Mesenchymal stem cell (in vitro differentiated cells and primary cell): Measurements from ENCODE around the gene CACNA1C.

Source experiments
- DNase-seq: peaks from one replicate; pipeline ENCODE4 v3.0.0-alpha.2; 2013
- H2AFZ ChIP-seq: one replicate; pipeline ENCODE4 v1.6.1; 2013; ENCODE audit warnings: low read depth, mild to moderate bottlenecking, control low read depth, inconsistent platforms, low read length, moderate library complexity
- H2AK5ac ChIP-seq: 2 replicates; pipeline ENCODE4 v1.6.1; 2013; ENCODE audit warnings: low read length, moderate library complexity, mild to moderate bottlenecking, inconsistent platforms; ENCODE audit not compliant: severe bottlenecking
- H2BK120ac ChIP-seq: one replicate; pipeline ENCODE4 v1.6.1; 2013; ENCODE audit warnings: low read depth, mild to moderate bottlenecking, inconsistent platforms, low read length, moderate library complexity
- H2BK12ac ChIP-seq, 2 experiments: one replicate each; pipeline ENCODE4 v1.6.1; 2013; ENCODE audit warnings: inconsistent platforms in 2 of 2, low read length in 2 of 2, mild to moderate bottlenecking in 2 of 2, moderate library complexity in 2 of 2, control low read depth in 1 of 2
- H2BK15ac ChIP-seq: one replicate; pipeline ENCODE4 v1.6.1; 2013; ENCODE audit warnings: mild to moderate bottlenecking, low read depth, inconsistent platforms; ENCODE audit not compliant: poor library complexity, severe bottlenecking
- H2BK5ac ChIP-seq: 2 replicates; pipeline ENCODE4 v1.6.1; 2013; ENCODE audit warnings: low read depth, mild to moderate bottlenecking, low read length, control low read depth, inconsistent platforms; ENCODE audit not compliant: poor library complexity, severe bottlenecking
- H3K14ac ChIP-seq, 2 experiments: one replicate each; pipeline ENCODE4 v1.6.1; 2013; ENCODE audit warnings: inconsistent platforms in 2 of 2, low read length in 2 of 2, control low read depth in 1 of 2, mild to moderate bottlenecking in 1 of 2, moderate library complexity in 1 of 2
- H3K18ac ChIP-seq, 2 experiments: one replicate each; pipeline ENCODE4 v1.6.1; 2013; ENCODE audit warnings: inconsistent platforms in 2 of 2, low read length in 2 of 2, control low read depth in 1 of 2, low read depth in 1 of 2, mild to moderate bottlenecking in 1 of 2
- H3K23ac ChIP-seq, 2 experiments: one replicate each; pipeline ENCODE4 v1.6.1; 2013; ENCODE audit warnings: inconsistent platforms in 2 of 2, low read length in 2 of 2, mild to moderate bottlenecking in 2 of 2, moderate library complexity in 2 of 2, control low read depth in 1 of 2
- H3K27ac ChIP-seq: 2 replicates; pipeline ENCODE4 v1.5.1; 2013; ENCODE audit warnings: mild to moderate bottlenecking, moderate library complexity, low read length, control low read depth, inconsistent platforms; ENCODE audit not compliant: poor library complexity, severe bottlenecking
- H3K27me3 ChIP-seq, 2 experiments: 2 replicates each; pipeline versions ENCODE4 v1.6.1 to v1.7.0; 2013; ENCODE audit warnings: low read length in 2 of 2, mild to moderate bottlenecking in 2 of 2, moderate library complexity in 2 of 2, control low read depth in 1 of 2, inconsistent platforms in 1 of 2; ENCODE audit not compliant: control insufficient read depth in 1 of 2, insufficient read depth in 1 of 2
- H3K36me3 ChIP-seq, 2 experiments: 2 replicates each; pipeline versions ENCODE4 v1.6.1 to v1.7.0; 2013; ENCODE audit warnings: low read length in 2 of 2, control low read depth in 1 of 2, inconsistent platforms in 1 of 2, low read depth in 1 of 2, mild to moderate bottlenecking in 1 of 2; ENCODE audit not compliant: insufficient read depth in 2 of 2, control insufficient read depth in 1 of 2
- H3K4ac ChIP-seq, 2 experiments: one replicate each; pipeline ENCODE4 v1.6.1; 2013; ENCODE audit warnings: inconsistent platforms in 2 of 2, low read length in 2 of 2, mild to moderate bottlenecking in 2 of 2, moderate library complexity in 2 of 2, control low read depth in 1 of 2, low read depth in 1 of 2
- H3K4me1 ChIP-seq: 2 replicates; pipeline ENCODE4 v1.6.1; 2013; ENCODE audit warnings: low read depth, low read length, control low read depth; ENCODE audit not compliant: control insufficient read depth, insufficient read depth
- H3K4me2 ChIP-seq: 2 replicates; pipeline ENCODE4 v1.6.1; 2013; ENCODE audit warnings: low read length, mild to moderate bottlenecking, inconsistent platforms; ENCODE audit not compliant: poor library complexity, severe bottlenecking
- H3K4me3 ChIP-seq, 2 experiments: 2 replicates each; pipeline versions ENCODE4 v1.5.1 to v1.7.0; 2013; ENCODE audit warnings: low read length in 2 of 2, mild to moderate bottlenecking in 2 of 2, control low read depth in 1 of 2, low read depth in 1 of 2; ENCODE audit not compliant: insufficient read depth in 1 of 2
- H3K79me1 ChIP-seq: replicated peaks from 2 replicates; pipeline ENCODE4 v1.6.1; 2013; ENCODE audit warnings: mild to moderate bottlenecking, control low read depth, low read length, inconsistent platforms; ENCODE audit not compliant: poor library complexity, severe bottlenecking
- H3K9ac ChIP-seq: 2 replicates; pipeline ENCODE4 v1.7.0; 2013; ENCODE audit warnings: mild to moderate bottlenecking, low read length, moderate library complexity
- H3K9me3 ChIP-seq: 2 replicates; pipeline ENCODE4 v1.7.0; 2013; ENCODE audit warnings: mild to moderate bottlenecking, low read length; ENCODE audit not compliant: control insufficient read depth
- H4K8ac ChIP-seq: one replicate; pipeline ENCODE4 v1.6.1; 2013; ENCODE audit warnings: inconsistent platforms, mild to moderate bottlenecking, low read length, moderate library complexity
- H4K91ac ChIP-seq: one replicate; pipeline ENCODE4 v1.6.1; 2013; ENCODE audit warnings: mild to moderate bottlenecking, low read length, inconsistent platforms
- WGBS: methylation state at CpG from one replicate; pipeline ENCODE4 v1.1.7; 2013; ENCODE audit warnings: mixed read lengths; 5-methylcytosine and 5-hydroxymethylcytosine counted together

The CACNA1C gene

DNA sequence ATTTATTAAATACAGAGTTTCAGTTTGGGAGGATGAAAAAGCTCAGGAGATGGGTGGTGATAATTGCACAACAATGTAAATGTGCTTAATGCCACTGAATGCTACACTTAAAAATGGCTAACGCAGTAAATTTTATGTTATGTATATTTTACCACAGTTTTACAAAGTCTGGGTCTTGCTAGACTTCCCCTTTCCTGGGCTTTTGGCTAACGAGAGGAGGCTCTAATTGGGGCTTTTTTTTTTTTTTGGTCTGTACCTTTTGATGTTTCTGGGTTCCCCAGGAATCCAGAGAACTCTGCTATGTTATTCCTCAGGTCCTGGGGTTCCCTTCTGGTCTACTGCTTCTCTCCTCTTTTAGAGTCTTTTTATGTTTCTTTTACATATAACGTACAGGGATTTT is 355.5 kb downstream of the CACNA1C start:
- no peak overlapping the region for H2AFZ ChIP-seq
- H2AK5ac ChIP-seq: no peak overlapping the region
- no peaks in the 10 kb centered on the region for H3K4me1 ChIP-seq
- no peaks in the 10 kb centered on the region for H3K36me3 ChIP-seq
- WGBS: 88% methylated on average over 1 of the region's 3 CpGs
- no peak overlapping the region for H3K4me2 ChIP-seq
- DNase-seq: no peak
- no peaks in the 10 kb centered on the region for H3K79me1 ChIP-seq
- H4K91ac ChIP-seq: no peak overlapping the region
- H3K9me3 ChIP-seq: no peaks in the 10 kb centered on the region
- no peak overlapping the region for H3K9ac ChIP-seq
- H3K23ac ChIP-seq: no peak overlapping the region
- H3K4ac ChIP-seq: no peak overlapping the region
- peaks cover 0 to 16% of the 10 kb centered on the region in 2 experiments for H3K27me3 ChIP-seq
- no peak overlapping the region for H3K14ac ChIP-seq
- no peak overlapping the region for H3K18ac ChIP-seq
- H2BK15ac ChIP-seq: no peak overlapping the region
- H3K27ac ChIP-seq: no peak overlapping the region
- no peak overlapping the region for H2BK12ac ChIP-seq
- H4K8ac ChIP-seq: no peak overlapping the region
- no peak overlapping the region for H3K4me3 ChIP-seq
- no peak overlapping the region for H2BK5ac ChIP-seq
- H2BK120ac ChIP-seq: no peak overlapping the region

DNA sequence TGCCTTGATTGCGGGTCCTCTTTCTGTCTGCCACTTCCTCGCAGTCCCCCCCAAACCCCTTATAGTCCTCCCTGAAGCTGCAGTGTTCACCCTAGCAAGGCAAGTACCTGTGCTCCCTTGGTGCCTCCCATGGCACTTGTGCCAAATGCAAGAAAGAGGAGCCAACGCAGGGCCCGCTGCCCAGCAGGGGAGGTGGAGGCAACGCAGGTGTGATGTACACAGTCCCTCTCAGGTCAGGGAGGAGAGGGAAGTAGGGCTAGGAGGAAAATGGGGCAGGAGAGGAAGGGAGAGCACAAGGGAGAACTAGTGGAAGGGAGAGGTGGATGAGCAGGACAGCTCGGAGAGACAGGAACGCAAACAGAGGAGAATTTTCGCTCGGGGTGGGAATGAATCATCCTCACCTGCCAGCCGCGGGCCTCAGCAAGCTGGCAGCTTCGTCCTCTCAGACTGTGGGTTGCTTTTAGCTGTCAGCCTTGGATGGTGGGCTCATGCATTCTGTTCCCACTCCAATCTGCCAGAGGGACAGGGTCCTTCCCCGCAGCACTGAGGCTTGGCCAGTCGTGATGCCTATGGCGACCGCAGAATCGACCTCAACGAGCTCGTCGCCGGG is 357.0 kb downstream of the CACNA1C start:
- WGBS: 88% methylated on average over 21 of the region's 21 CpGs
- Histone ChIP-seq H3K14ac (no peak overlapping the region), H4K8ac (no peak overlapping the region), H2AFZ (no peak overlapping the region), H3K27ac (no peak overlapping the region), H3K4me2 (no peak overlapping the region), H2BK5ac (no peak overlapping the region), H3K79me1 (no peaks in the 10 kb centered on the region), H3K4me1 (no peaks in the 10 kb centered on the region), H3K9ac (no peak overlapping the region), H2BK12ac (no peak overlapping the region), H4K91ac (no peak overlapping the region), H3K4me3 (peak overlapping the region in 1 of 2 experiments; percentile 7), H3K4ac (no peak overlapping the region), H3K36me3 (no peaks in the 10 kb centered on the region), H2BK120ac (no peak overlapping the region), H2AK5ac (no peak overlapping the region), H3K27me3 (peaks cover 0 to 23% of the 10 kb centered on the region in 2 experiments), H3K9me3 (no peaks in the 10 kb centered on the region), H2BK15ac (no peak overlapping the region), H3K18ac (no peak overlapping the region), H3K23ac (no peak overlapping the region)
- no peak for DNase-seq

DNA sequence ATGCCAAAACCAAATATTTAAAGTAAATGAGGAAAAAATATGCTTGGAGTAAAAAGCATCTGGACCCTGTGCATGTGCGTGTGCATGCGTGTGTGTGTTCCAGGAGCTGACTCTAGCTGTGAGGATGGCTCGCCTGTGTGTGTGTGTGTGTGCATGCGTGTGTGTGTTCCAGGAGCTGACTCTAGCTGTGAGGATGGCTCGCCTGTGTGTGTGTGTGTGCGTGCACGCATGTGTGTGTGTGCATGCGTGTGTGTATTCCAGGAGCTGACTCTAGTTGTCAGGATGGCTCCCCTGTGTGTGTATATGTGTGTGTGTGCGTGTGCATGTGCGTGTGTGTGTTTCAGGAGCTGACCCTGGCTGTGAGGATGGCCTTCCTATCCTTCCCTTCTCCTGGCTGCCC is 357.7 kb downstream of the CACNA1C start:
- H2BK15ac ChIP-seq: no peak overlapping the region
- 88% methylated on average over 6 of the region's 10 CpGs for WGBS

DNA sequence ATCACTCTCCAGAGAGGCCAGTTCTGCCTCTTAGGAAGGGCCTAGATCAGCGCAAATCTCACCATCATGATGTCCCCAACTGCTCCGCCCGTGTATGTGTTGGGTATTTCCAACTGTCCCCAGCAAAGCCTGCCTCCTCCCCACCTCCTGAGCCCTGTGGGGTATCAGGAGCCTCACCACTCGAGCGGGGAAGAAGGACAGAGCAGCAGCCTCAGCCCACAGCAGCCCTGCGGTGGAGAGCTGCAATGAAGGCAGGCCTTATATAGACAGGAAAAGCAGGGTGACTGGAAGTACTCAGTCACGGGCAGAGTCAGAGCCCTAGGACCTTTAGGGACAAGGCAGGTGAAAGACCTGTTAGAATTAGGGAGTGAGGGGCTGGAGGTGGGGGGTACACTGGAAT is 358.2 kb downstream of the CACNA1C start:
- H3K9me3 ChIP-seq: no peaks in the 10 kb centered on the region
- no peak overlapping the region for H2BK5ac ChIP-seq
- no peaks in the 10 kb centered on the region for H3K79me1 ChIP-seq
- no peak overlapping the region for H3K4ac ChIP-seq
- no peak for DNase-seq
- H3K27ac ChIP-seq: no peak overlapping the region
- no peak overlapping the region for H2BK15ac ChIP-seq
- H3K4me2 ChIP-seq: no peak overlapping the region
- no peak overlapping the region for H3K9ac ChIP-seq
- H3K4me1 ChIP-seq: peaks cover 2% of the 10 kb centered on the region
- no peaks in the 10 kb centered on the region for H3K36me3 ChIP-seq
- no peak overlapping the region for H2AFZ ChIP-seq
- H3K27me3 ChIP-seq: peaks cover 0 to 25% of the 10 kb centered on the region in 2 experiments
- no peak overlapping the region for H3K14ac ChIP-seq
- no peak overlapping the region for H2AK5ac ChIP-seq
- no peak overlapping the region for H3K4me3 ChIP-seq
- no peak overlapping the region for H2BK120ac ChIP-seq
- 84% methylated on average over 7 of the region's 7 CpGs for WGBS
- no peak overlapping the region for H3K23ac ChIP-seq
- H2BK12ac ChIP-seq: no peak overlapping the region
- H3K18ac ChIP-seq: no peak overlapping the region
- no peak overlapping the region for H4K91ac ChIP-seq
- no peak overlapping the region for H4K8ac ChIP-seq

More for the DNA sequence above, 357.7 kb downstream of the CACNA1C start:
- no peak overlapping the region for H3K4me3 ChIP-seq
- DNase-seq: no peak
- H2BK120ac ChIP-seq: no peak overlapping the region
- H4K8ac ChIP-seq: no peak overlapping the region
- no peak overlapping the region for H2AK5ac ChIP-seq
- H3K4me2 ChIP-seq: no peak overlapping the region
- no peak overlapping the region for H3K4ac ChIP-seq
- H2AFZ ChIP-seq: no peak overlapping the region
- peak overlapping the region in 1 of 2 experiments; percentile 82 for H3K14ac ChIP-seq
- peak overlapping the region in 1 of 2 experiments; percentile 31 for H3K23ac ChIP-seq
- no peak overlapping the region for H4K91ac ChIP-seq
- peaks cover 0 to 23% of the 10 kb centered on the region in 2 experiments for H3K27me3 ChIP-seq
- no peak overlapping the region for H2BK12ac ChIP-seq
- H3K9me3 ChIP-seq: no peaks in the 10 kb centered on the region
- H2BK5ac ChIP-seq: no peak overlapping the region
- no peak overlapping the region for H3K27ac ChIP-seq
- no peak overlapping the region for H3K9ac ChIP-seq
- H3K36me3 ChIP-seq: no peaks in the 10 kb centered on the region
- peak overlapping the region in 1 of 2 experiments; percentile 29 for H3K18ac ChIP-seq
- peaks cover 1% of the 10 kb centered on the region for H3K4me1 ChIP-seq
- no peaks in the 10 kb centered on the region for H3K79me1 ChIP-seq
